Measurements from ENCODE around the gene TRIM26. TPM values are rescaled to one million over a fixed set of nuclear protein-coding genes. Genes with fewer than 3 reads are reported as not detected.

Gene TRIM26
- total RNA-seq, 1 donor from 2014 or later = 45.6 TPM

DNA sequence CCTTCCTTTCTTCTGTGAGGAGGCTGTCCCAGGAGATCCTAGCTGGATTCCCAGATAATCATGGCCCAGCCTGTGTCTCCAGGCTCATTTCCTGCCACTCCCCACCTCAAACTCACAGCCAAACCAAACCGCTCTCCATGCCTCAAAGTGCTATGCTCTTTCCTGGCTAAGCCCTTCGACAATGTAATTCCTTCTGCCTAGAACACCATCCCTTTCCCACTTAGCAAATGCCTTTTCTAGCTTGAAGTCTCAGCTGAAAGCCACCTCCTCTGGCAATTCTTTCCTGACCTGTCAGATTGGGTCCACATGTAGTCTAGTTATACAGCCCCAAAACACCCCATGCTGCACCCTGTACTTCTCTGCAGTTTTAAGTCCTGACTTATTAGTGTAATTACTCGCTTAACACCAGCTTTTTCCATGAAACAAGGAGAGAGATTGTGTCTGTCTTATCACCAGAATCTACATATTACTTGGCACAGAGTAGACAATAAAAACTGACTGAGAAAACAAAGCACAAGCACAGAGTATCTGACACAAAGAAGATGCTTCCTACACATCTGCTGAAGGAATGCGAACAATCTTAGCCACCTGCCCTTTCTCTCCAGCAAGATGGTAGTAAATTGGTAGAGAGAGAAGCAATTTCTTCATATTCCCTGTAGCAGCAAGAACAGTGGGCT is 5.4 kb downstream of the TRIM26 start:
- peak; percentile 59 for DNase-seq (ENCODE audit: low read depth)

- peak; percentile 93 for DNase-seq (ENCODE audit: low read depth)
Measured at GRCh38 chr6:30206799-30207618, 6.2 kb downstream of the TRIM26 start.

DNA sequence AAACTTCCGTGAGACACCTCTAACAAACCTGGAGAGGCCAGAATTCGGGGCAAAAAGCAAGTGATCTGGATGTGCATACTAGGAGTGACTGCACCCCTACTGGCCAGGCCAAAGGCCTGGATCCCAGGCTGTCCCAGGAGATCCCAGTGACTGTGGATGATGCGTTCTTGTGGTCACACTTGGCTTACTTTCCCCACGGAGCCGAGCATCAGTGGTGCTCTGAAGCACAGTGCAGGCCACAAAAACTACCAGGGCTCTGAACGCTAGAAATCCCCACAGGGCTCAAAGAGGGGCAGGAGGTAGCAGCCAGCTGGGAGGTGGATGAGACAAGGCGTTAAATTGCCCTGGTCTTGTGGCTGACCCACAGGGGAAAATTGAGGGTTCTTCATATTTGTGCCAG is 7.1 kb downstream of the TRIM26 start:
- DNase-seq (ENCODE audit: low read depth) = peak; percentile 52

DNA sequence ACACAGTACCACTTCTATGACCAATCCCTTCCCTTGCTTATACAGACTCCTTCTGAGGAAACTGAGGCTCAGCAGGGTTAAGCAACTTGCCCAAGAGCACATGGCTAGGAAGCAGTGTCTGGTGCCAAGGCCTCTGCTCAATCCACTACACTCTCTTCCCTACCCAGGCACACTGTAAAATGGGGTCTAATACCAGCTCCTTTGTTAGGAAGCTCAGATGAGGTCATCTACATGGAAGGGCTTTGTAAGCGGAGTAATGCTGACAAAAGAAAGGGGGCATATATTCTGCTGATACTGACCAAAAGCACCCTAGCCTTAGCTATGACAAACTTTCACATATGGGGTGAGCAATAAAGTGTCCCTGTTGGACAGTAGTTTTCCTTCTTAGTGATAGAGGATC is 9.1 kb downstream of the TRIM26 start:
- no peak for DNase-seq (ENCODE audit: low read depth)

- DNase-seq (ENCODE audit: low read depth) = peak; percentile 27
Measured at GRCh38 chr6:30202366-30202765, 10.8 kb downstream of the TRIM26 start.

DNA sequence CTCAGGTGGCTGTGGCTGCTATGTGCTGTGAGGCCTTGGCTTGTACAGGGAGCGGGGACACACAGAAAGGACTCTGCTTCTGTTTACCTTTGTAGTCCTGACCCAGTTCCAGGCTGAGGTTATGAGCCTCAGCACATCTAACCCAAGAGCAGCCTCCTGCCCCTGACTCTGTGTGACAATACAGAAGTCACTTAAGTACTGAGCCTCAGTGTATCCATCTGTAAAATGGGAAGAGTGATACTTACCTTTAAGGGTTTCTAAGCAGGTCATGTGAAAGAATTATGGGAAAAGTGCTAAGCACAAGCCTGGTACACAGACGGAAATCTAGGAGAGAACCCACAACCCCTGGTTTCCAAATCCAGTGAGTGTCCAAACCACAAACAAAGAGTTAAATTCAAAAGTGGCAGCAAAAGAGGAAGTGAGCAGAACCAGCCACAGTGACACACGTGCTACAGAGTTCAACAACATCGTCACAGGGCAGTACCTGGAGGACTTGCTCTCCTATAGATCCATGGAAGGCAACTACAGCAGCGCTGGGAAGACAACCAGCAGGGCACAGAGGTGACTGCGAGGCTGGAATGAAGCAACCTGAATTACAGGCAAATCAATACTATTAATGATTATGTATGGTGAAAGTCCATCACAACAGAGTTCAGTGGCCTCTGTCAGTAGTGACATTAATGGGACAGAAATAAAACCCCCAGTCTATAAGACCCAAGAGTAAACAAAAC is 12.5 kb downstream of the TRIM26 start:
- no peak for DNase-seq (ENCODE audit: low read depth)

- no peak for DNase-seq (ENCODE audit: low read depth)
Measured at GRCh38 chr6:30198166-30199084, 14.8 kb downstream of the TRIM26 start.

GRCh38 chr6:30196376-30196775 is 16.8 kb downstream of the TRIM26 start:
- no peak for DNase-seq (ENCODE audit: low read depth)

DNA sequence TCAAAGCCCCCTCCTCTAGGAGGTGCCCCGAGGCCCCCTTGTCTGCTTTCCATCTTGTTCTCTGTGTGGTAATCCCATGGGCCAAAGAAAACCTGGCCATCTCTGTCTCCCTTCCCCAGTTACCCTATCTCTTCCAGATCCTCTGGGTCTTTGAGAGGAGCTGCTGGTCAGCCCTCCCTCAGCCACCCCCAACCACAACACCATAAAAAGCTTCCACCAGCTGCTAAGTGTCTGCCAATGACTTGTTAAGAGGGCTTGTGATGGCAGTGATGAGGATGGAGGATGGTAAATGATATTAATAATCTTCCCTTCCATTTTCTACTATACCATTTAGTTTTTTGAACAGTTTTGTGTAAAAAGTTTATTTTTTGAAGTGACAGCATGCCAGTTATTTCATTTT is 17.3 kb downstream of the TRIM26 start:
- DNase-seq (ENCODE audit: low read depth) = no peak

- DNase-seq (ENCODE audit: low read depth) = no peak
Measured at GRCh38 chr6:30194797-30195690, 18.2 kb downstream of the TRIM26 start.

DNA sequence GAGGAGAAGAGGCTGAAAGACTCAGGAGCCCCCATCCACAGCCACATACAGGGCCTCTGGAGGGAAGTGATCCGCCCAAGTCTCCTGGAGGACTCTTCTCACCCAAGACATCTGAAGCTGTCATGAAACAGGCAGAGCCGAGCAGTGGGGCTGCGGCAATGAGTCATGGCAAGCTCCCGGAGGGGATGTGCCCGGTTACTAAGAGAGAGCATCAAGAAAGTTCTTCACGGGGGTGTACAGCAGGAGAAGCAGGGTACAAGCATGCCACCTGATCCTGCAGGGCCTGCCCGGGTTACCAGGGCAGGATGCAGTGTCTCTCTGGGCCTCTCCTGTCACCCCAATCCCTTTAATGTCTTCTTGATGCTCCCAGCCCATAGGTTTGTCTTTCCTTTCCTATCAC is 21.1 kb downstream of the TRIM26 start:
- DNase-seq (ENCODE audit: low read depth) = no peak

- DNase-seq (ENCODE audit: low read depth) = no peak
Measured at GRCh38 chr6:30188541-30188940, 24.7 kb downstream of the TRIM26 start.

- no peak for DNase-seq (ENCODE audit: low read depth)
Measured at GRCh38 chr6:30185846-30186484, 27.2 kb downstream of the TRIM26 start.

DNA sequence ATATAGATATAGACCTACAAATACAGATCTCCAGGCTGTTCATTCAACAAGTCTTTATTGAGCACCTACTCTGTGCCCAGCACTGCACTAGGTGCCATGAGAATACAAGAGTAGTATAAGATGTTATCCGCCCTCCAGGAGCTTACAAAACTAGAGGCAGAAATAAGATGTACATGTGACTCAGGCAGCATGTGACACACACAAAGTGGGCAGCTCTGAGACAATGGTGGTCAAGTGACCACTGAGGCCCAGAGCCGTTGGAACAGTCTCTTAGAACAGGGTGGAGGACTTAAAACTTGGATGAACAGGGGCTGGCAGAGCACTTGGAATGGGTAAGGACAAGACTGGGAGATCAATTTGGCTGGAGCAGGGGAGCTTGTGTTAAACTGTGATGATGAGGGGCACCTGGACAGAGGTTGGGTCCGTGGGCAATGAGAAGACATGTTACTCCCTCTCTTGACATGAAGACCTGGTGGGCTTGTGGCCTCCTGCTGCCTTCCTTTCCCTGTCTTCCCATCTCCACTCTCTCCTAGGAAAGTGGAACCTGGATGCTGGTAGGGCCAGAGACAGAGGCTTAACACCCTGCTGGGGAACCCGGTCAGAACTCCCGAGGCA is 28.7 kb downstream of the TRIM26 start:
- no peak for DNase-seq (ENCODE audit: low read depth)

- no peak for DNase-seq (ENCODE audit: low read depth)
Measured at GRCh38 chr6:30180145-30180544, 33.1 kb downstream of the TRIM26 start.

- DNase-seq (ENCODE audit: low read depth) = no peak
Measured at GRCh38 chr6:30178837-30179236, 34.4 kb downstream of the TRIM26 start.

DNA sequence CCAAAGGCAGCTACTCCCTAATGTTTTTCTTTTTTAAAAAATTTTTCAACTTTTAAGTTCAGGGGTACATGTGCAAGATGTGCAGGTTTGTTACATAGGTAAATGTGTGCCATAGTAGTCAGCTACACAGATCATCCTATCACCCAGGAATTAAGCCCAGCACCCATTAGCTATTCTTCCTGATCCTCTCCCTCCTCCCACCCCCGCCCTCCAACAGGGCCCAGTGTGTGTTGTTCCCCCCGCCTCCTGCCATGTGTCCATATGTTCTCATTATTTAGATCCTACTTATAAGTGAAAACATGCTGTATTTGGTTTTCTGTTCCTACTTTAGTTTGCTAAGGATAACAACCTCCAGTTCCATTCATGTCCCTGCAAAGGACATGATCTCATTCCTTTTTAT is 37.4 kb downstream of the TRIM26 start:
- no peak for DNase-seq (ENCODE audit: low read depth)

DNA sequence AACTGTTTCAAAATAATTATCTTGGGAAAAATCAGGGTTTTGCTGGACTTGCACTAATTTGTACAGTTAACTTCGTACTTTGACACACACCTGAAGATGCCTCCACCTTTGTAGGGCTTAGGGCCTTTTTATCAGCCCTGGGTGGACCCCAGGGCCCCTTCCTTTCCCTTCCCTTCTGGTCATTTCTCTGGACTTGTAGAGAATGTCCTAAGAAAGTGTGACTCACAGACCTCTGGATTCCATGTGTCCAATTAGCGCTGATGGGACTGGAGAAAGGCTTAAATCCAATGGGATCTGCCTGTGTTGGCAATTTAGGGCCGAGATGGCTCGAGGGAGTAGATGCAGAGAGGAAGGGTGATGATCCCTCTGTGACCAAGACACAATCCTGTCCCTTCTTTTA is 40.5 kb downstream of the TRIM26 start:
- DNase-seq (ENCODE audit: low read depth) = no peak

DNA sequence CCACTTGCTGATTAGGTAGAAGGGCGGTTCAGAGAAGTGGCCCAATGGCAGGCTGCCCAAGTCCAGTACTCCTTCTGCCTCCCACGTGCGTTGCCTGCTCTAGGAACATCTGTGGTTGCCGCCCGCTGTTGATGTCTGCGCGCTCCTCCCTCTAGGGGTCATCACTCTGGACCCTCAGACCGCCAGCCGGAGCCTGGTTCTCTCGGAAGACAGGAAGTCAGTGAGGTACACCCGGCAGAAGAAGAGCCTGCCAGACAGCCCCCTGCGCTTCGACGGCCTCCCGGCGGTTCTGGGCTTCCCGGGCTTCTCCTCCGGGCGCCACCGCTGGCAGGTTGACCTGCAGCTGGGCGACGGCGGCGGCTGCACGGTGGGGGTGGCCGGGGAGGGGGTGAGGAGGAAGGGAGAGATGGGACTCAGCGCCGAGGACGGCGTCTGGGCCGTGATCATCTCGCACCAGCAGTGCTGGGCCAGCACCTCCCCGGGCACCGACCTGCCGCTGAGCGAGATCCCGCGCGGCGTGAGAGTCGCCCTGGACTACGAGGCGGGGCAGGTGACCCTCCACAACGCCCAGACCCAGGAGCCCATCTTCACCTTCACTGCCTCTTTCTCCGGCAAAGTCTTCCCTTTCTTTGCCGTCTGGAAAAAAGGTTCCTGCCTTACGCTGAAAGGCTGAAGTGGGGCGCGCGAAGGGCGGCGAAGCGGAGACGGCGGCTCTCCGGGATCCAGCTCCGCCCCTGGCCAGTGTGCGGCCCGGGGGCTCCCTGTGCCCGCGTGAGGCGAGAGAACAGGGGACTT is 41.3 kb downstream of the TRIM26 start:
- no peak for DNase-seq (ENCODE audit: low read depth)
